SHP77 (cell line): Measurements from ENCODE around the gene ALPI.

Experiments used
- DNase-seq, 2 experiments: peaks; one replicate each; lab custom pipeline; 2025; lab: John Stamatoyannopoulos, UW

The ALPI gene

GRCh38 chr2:232497348-232497747, 41.4 kb downstream of the ALPI start:
- DNase-seq, result no peak

GRCh38 chr2:232498452-232498851, 42.5 kb downstream of the ALPI start:
- DNase-seq, result no peak

DNA sequence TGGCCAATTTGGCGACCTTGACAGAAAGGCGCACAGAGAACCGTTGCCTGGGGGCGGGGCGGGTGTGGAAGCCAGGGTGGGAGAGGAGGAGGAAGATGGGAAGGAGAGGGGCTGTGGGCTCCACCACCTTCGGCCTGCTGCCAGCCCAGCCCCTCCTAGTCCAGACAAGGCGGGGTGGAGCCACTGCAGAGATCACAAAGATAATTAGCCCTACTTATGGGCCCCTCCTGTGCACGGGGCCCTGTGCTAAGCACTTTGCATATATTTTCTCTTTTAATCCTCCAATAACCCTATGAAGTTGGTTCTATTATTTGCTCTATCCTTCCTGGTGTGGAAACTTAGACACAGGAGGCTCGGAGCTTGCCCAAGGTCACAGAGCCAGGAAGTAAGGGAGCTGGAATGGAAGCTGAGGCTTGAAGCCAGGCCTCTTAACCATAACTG, 45.4 kb downstream of the ALPI start:
- DNase-seq, result no peak

DNA sequence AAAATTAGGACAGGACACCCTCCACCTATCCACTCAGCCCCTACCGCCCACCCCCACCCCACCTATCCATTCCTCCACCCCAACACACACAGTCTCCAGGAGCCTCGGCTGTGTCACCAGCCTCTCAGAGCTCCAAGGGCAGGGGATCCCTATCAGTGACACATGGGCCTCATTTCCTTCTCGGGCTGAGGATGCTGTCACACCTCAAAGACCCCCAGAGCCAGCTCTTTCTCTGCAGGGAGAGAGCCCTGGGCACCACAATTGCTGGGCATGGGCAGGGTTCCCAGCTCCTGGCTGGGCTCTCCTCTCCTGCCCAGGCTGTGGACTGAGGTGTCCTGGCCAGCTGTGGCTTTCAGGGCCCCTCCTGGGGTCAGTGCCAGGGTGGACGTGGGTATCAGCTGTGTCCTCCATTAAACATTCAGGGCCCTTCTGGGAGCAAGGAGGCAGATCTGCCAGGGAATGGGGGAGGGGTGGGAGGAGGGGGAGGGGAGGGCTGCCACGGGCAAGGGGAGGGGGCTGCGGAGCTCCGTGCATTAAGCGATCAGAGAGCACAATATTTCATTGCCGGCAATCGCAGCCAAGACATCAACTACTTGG, 45.9 kb downstream of the ALPI start:
- no peak for DNase-seq

GRCh38 chr2:232502511-232502910, 46.6 kb downstream of the ALPI start:
- DNase-seq, result peak; percentile 33 to 41

DNA sequence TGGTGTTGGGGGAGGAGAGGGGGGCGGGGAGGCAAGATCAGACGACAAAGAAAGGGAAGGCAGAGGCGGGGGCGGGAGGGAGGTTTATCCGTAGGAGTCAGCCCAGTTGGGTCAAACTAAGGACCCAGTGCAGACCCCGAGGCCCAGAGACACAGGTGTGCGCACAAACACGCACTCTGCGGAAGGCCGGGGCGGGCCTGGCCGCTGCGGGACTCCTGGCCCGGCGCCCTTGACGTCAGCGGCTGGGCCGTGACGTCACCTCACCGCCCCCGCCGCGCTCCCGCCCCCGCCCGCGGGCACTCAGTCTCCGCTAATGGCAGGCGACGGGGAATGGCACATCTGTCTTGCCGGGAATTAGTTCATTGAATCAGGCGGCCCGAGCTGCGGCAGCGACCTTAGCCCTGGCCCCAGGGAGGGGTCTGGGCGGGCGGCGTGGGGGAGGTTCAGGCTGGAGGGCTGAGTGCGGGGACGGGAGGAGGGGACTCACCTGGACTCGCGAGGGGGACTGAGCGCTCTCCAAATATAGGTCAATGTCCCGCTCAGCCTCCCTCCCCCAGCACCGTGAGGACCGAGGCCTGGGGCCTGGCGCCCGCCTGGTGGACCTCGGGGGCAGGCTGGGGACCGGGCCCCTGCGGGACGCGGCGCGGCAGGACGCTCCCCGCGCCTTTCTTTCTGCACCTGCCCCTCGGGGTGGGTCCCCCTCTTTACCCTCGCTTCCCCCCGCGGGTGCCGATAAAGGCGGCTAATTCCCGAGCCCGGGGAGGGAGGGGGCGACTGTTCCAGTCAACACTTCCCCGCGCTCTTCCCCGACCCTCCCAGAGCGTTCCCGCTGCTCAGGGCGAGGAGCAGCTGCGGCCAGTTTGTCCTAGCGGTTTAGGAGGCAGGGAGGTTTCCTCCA, 47.2 kb downstream of the ALPI start:
- DNase-seq, result peak; percentile 84 to 85

GRCh38 chr2:232503809-232504323, 47.9 kb downstream of the ALPI start:
- no peak for DNase-seq

DNA sequence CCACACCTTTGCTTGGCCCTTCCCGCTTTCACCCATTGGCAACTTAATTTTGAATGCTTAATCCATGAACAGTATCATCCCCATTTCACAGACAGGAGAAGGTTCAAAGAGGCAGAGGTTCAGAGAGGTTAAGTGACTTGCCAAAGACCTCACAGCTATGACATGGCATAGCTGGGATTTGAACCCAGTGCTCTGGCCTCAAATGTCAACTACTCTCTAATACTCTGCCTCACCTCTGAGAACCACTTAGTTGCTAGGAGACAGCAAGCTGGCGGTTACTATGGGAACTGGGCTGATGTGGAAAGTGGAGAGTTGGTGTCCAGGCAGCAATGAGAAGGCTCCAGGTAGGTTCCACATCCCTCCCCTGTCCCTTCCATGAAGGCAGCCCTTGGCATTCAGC, 48.5 kb downstream of the ALPI start:
- peak in 1 of 2 experiments; percentile 24 for DNase-seq

DNA sequence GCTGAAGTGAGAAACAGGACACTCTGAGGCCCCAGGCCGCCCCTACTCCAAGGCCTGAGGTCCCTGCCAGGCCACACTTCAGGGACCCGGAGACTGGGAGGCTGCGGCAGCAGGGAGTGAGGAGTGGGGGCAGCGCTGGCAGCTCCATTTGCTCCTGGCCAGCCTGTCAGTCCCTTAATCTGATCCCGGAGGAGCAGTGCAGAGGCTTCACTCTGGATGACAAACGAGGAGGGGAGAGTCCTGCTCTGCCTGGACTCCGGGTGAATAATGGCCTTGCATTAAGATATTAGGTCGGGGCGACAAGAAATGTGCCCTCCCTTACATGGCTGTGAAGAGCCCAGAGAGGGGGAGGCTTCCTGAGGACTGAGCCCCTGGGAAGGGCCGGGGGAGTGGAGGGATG, 49.9 kb downstream of the ALPI start:
- DNase-seq, result no peak

DNA sequence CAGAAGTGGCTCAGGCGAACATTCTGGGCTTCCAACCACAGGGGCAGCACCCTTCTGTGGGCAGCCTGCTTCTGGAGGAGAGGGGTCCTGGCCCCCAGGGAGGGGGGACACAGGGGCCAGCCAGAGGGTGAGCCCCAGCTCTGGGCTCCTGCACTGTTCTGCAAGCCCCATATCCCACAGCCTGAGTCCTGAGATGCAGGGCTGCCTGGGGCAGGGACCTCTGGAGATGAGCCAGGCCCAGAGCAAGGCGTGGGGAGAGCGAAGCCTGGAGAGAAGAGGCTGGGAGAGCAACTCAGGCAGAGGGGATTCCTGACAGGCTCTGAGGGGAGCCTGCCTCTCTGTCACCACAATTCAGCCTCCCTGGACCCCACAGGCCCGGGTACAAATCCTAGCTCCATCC, 50.8 kb downstream of the ALPI start:
- DNase-seq, result no peak

- no peak for DNase-seq
Measured at GRCh38 chr2:232508251-232508650, 52.3 kb downstream of the ALPI start.
